Stimulated activated naive CD8-positive, alpha-beta T cell treated with anti-CD3 and anti-CD28 coated beads, Interleukin-15, Interleukin-2, amounts not matched to agents 100 U/mL and 50 U/mL, for 24 hours (primary cell): ENCODE measurements around the gene PARD3.
"Not testable (repeated sequence)": the region's sequence is repeated elsewhere in the genome, so short reads cannot be mapped to it uniquely, and the experiment has no call there.

Source experiments
- ATAC-seq: fragments of 150-1000 bp; cut with Tn5 transposase; one replicate; pipeline ENCODE4 v1.10.0; 2021
- DNase-seq: peaks from one replicate; pipeline ENCODE4 v3.0.0; 2021

Gene PARD3

DNA sequence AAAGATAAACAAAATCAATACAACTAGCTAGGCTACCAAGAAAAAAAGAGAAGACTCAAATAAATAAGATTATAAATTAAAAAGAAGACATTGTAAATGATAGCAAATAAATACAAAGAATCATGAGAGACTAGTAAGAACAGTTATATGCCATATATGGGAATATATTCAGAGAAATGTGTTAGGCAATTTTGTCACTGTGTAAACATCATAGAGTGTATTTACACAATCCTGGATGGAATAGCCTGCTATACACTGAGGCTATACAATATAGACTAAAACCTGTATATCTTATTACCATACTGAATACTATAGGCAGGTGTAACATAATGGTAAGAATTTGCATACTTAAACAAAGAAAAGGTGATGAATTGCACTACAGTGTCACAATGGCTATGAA lies 717.4 kb downstream of the PARD3 start:
- no peak for ATAC-seq
- DNase-seq, result no peak

DNA sequence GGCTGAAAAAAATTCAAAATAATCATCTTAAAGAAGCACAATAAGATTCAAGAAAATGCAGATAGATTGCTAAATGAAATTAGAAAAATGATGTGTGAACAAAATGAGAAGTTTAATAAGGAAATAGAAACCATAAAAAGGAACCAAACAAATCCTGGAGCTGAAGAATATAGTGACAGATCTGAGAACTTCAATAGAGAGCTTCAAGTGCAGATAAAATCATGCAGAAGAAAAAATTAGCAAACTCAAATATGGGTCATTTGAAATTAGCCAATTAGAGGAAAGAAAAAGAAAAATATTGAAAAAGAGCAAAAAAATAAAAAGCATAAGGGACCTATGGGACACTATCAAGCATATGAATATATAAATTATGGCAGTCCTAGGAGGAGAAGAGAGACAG lies 720.1 kb downstream of the PARD3 start:
- no peak for DNase-seq

GRCh38 chr10:34094146-34094696 lies 720.9 kb downstream of the PARD3 start:
- DNase-seq, result no peak
- ATAC-seq, result no peak

More for the DNA sequence above, 720.1 kb downstream of the PARD3 start:
- ATAC-seq, result no peak

- ATAC-seq (no peak), DNase-seq (no peak)
Measured at GRCh38 chr10:34092891-34093290, 722.2 kb downstream of the PARD3 start.

DNA sequence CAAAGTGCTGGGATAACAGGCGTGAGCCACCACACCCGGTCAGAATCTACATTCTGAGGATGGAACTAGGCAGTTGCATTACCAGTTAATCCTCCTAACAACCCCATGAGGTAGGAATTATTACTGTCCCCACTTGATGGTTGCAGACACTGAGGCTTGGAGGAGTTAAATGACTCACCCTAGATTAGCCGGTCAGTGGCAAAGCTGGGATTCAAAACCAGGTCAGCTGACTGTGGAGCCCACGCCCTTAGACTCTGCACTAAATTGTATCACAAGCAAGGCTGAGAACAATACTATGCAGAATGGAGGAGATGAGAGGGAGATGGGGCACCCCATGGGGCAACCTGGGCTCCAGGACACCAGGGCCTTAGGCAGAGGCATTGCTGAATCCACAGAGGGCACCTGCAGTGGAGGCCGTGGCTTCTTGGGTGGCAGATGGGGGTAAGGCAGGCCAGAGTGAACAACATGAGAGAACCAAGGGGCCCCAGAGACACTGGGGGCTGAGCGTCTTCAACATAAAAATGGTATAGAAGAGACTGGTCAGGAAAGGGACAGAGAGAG lies 723.4 kb downstream of the PARD3 start:
- DNase-seq (no peak), ATAC-seq (no peak)

GRCh38 chr10:34089253-34089652 lies 725.8 kb downstream of the PARD3 start:
- ATAC-seq (no peak), DNase-seq (no peak)

- no peak for DNase-seq
- ATAC-seq, result no peak
Measured at GRCh38 chr10:34088208-34088794, 726.8 kb downstream of the PARD3 start.

- ATAC-seq, result no peak
- no peak for DNase-seq
Measured at GRCh38 chr10:34087095-34087418, 728.0 kb downstream of the PARD3 start.

- no peak for ATAC-seq
- DNase-seq, result no peak
Measured at GRCh38 chr10:34083567-34083966, 731.5 kb downstream of the PARD3 start.

- ATAC-seq (no peak), DNase-seq (no peak)
Measured at GRCh38 chr10:34081948-34082347, 733.1 kb downstream of the PARD3 start.

GRCh38 chr10:34081347-34081743 lies 733.8 kb downstream of the PARD3 start:
- ATAC-seq (no peak), DNase-seq (no peak)

DNA sequence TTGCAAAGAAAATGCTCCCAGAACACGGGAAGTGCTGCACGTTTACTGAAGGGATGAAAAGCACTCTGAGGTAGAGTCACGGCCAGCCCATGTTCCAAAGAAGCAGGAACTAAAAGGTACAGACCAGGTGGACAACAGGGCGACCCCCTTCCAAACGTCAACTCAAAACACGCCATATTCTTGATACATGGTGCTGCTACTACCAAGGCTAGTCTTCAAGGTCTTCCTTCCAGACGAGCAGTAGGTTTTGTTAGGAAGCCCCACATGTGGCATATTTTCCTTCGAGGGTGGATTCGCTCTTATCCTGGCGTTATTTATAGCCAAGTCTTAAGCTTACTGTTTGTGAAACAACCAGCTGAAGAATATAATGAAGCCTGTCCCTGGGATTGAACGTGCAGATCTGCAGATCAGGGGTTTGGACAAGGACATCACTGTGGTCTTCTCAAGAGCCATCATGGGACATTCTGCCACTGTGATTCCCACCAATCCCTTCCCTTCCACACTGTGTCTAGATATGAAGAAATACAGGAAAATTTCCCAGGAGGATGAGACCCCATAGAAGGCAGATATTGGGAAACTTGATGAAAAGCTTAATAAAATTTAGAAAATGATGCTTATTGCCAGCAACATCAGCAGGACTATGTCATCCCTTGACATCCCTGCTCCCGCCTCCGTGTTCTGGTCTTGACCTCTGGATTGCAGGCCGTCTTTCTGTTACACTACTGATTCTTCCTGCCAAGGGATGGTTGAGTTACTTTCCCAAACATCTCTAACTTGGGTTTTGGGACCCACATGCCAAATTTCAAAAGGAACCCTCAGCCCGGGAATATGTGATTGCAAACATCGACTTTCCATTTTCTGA lies 734.4 kb downstream of the PARD3 start:
- DNase-seq (no peak), ATAC-seq (no peak)

- ATAC-seq (no peak), DNase-seq (no peak)
Measured at GRCh38 chr10:34079702-34080484, 735.2 kb downstream of the PARD3 start.

DNA sequence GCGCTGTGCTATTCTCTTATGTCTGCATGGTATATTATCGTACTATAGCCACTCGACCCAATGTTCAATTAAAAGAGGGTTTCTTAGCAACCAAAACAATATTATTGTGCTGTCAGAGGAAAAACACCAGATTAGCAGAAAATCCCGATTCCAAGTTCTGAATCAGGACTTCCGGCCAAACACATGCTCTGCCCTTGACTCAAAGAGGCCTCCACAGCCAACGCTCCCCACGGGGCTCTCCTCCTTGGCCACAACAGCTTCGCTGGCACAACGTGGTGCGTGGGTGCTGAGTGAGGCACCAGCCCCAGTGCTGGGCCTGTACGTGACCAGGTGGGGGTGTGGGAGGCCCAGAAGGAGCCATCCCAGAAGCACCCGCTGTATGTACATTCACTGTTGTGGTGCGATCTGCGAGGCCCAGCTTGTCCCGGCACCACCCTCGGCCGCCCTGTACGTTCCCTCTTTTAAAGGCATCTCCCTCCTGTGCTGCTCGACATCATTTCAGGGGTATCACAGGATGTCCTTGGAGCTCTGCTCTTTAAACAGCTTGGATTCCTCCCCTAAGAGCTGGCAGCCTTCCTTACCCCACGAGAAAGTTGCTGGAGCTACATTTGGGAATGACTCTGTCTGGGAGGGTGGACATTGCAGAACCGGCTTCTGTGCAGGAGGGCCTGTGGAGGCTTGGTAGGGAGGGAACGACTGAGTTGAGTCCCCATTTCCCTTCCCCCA lies 736.2 kb downstream of the PARD3 start:
- no peak for DNase-seq
- ATAC-seq, result no peak

GRCh38 chr10:34078017-34078744 lies 736.9 kb downstream of the PARD3 start:
- DNase-seq, result no peak
- no peak for ATAC-seq

- ATAC-seq (no peak), DNase-seq (no peak)
Measured at GRCh38 chr10:34076443-34076842, 738.7 kb downstream of the PARD3 start.

DNA sequence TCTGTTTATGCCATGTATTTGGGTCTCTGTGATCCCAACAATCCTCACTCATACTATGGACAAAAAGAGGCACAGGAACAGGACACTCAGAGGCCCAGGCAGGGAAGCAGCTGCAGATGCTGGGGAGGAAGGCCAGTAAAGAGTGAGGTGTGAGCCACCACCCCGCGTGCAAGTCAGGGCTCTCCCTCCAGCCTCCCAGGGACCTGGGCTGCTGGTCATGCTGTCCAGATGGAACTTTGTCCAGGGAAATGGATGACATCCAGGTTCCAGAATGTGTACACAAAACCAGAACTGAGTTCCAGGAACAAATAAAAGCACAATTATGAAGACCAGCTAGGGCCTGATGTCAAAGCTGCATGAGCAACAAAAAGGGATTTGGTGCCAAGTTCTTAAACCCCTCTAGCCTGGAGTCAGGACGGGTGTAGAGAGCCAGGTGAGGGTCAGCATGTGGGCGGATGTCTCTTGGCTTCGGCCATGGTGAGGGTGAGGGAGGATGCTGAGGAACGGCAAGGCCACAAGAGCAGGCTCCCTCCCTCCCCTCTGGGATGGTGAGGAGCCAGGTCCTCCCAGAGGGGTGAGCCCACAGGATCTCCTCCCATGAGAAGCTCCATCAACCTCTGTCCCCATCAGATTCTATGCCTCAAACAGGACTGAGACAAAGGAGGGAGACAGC lies 739.7 kb downstream of the PARD3 start:
- ATAC-seq, result no peak
- no peak for DNase-seq

DNA sequence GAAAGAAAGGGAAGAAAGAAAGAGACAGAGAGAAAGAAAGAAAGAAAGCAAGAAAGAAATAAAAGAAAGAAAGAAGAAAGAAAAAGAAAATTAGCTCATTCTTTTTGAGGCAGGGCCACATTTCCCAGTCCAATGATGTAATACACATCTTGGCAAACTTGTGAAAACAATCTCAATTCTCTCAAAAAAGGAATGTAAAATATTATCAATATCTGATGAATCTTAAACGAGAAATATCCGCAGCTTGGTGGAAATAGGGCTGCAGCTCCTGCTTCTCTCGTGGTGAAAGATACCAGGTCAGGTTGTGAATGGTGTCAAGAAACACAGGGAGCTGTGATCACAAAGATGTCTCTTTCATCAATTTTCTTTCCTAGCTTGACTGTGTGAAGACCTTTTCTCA lies 741.0 kb downstream of the PARD3 start:
- DNase-seq (no peak), ATAC-seq (no peak)

DNA sequence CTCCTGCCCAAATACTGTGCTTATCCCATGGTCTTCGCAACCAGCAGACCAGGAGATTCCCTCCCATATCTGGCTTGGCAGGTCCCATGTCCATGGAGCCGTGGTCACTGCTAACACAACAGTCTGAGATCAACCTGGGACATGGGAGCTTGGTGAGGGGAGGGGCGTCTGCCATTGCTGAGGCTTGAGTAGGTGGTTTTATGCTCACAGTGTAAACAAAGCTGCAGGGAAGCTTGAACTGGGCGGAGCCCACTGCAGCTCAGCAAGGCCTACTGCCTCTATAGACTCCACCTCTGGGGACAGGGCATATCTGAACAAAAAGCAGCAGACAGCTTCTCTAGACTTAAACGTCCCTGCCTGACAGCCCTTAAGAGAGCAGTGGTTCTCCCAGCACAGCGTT lies 747.4 kb downstream of the PARD3 start:
- not testable (repeated sequence) for DNase-seq, ATAC-seq

GRCh38 chr10:34063592-34063991 lies 751.5 kb downstream of the PARD3 start:
- DNase-seq, result no peak
- no peak for ATAC-seq

GRCh38 chr10:34061841-34062240 lies 753.3 kb downstream of the PARD3 start:
- DNase-seq (no peak), ATAC-seq (no peak)
